GM10248 (cell line): ENCODE measurements around the gene TGM2.

ENCODE experiments used
- CTCF ChIA-PET: fragments of 300-600 bp; sonication (Branson Sonifier 250); formaldehyde crosslinking; extraction: SDS; loops from one replicate; lab custom pipeline; 2021; ENCODE audit warnings: antibody characterized with exemption; lab: Yijun Ruan, JAX
- POLR2A ChIA-PET: fragments of 350-650 bp; sonication (Branson Sonifier 250); formaldehyde crosslinking; extraction: SDS; loops from one replicate; lab custom pipeline; 2020; ENCODE audit warnings: antibody characterized with exemption; lab: Yijun Ruan, JAX
- DNase-seq: peaks from one replicate; pipeline ENCODE4 v3.0.0; 2012; ENCODE audit errors: extremely low spot score
- TF ChIP-seq, protein P1 (sequence below): IDR thresholded peaks from 2 replicates; pipeline ENCODE4 v1.5.1; 2012; ENCODE audit warnings: mild to moderate bottlenecking, low read depth; ENCODE audit errors: extremely low read depth, missing control alignments, control extremely low read depth

Gene TGM2

DNA sequence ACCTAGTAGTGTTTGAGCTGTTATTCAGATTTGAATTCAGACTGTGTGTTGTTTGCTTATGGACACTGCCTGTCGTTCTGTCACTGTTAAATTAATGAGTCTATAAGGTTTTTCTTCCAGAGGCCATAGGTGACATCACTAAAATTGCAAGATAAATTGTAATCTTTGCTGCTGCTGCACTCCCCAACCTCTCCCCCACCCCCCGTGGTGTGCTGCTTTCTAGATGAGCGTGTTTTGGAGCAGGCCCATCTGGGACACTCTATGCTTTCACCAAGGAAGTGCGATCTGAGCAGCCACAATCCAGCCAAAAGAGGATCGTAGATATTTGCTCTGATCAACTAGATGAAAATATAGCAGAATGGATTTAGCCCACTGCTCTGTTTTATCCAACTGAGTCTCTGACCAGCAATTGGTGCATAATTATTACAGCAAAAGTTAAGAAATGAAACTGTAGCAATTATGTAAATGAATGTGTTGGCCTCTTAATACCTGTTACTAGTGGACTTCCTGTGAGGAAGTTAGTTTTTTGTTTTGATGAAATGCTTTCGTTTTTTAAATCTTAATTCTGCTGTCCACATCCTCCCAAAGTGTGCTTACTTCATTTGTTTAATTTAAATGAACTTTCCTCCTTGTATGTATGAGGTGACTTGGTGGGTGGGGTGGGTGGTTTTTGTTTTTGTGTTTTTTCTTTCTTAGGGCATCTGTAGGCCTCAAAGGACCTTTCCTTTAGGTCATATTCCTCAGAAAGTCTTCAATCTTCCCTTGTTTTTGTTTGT, 73.4 kb downstream of the TGM2 start:
- TF ChIP-seq, protein P1, sequence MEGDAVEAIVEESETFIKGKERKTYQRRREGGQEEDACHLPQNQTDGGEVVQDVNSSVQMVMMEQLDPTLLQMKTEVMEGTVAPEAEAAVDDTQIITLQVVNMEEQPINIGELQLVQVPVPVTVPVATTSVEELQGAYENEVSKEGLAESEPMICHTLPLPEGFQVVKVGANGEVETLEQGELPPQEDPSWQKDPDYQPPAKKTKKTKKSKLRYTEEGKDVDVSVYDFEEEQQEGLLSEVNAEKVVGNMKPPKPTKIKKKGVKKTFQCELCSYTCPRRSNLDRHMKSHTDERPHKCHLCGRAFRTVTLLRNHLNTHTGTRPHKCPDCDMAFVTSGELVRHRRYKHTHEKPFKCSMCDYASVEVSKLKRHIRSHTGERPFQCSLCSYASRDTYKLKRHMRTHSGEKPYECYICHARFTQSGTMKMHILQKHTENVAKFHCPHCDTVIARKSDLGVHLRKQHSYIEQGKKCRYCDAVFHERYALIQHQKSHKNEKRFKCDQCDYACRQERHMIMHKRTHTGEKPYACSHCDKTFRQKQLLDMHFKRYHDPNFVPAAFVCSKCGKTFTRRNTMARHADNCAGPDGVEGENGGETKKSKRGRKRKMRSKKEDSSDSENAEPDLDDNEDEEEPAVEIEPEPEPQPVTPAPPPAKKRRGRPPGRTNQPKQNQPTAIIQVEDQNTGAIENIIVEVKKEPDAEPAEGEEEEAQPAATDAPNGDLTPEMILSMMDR = no peak
- DNase-seq = peak; percentile 31
- CTCF ChIA-PET = interaction anchor here (1.1 to 15.4 kb wide), 4 partner anchors 12 to 75 kb away, joined by 3 to 144 read pairs (median 4); no protein-coding TSS in a partner anchor
- POLR2A ChIA-PET = no interaction called here

DNA sequence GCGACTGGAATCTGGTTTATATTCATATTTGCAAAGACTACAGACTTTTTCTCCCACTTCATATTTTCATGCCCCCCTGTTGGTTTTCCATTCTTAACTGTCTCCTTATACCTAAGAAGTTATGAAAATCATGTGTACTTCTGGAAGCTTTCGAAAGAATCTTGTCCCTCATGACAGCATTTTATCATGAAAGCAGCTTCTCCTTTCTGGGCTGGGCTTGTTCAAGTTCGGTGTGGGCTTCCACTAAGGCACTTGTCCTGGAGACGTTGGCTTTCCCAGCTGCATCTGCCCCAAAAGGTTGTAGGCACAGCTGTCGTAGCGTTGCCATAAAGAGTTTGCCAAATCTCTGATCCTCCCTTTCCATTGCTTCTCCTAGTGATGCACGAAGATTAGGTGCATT, 75.0 kb downstream of the TGM2 start:
- CTCF ChIA-PET = interaction anchor here (1.1 to 15.4 kb wide), 7 partner anchors 10 to 131 kb away, joined by 3 to 144 read pairs (median 4); partner anchors contain the start of gene TGM2
- POLR2A ChIA-PET = no interaction called here

DNA sequence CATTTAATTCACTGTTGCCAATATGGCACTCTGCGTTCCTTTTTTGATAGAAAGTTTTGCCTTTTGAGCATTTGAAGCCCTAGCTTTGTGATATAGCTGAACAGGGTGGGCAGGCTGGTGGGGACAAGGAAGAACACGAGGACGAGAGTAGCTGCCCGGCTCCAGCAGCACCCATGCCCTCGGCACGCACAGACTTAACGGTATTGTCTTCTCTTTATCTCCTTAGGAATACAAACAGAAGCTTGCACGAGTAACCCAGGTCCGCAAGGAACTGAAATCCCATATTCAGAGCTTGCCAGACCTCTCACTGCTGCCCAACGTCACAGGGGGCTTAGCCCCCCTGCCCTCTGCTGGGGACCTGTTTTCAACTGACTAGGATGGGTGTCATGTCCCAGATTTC, 75.6 kb downstream of the TGM2 start:
- POLR2A ChIA-PET = no interaction called here
- TF ChIP-seq, protein P1 = no peak
- DNase-seq = no peak
- CTCF ChIA-PET = interaction anchor here (1.4 to 15.4 kb wide), 7 partner anchors 9 to 134 kb away, joined by 3 to 144 read pairs (median 3); partner anchors contain the start of gene TGM2

More for the DNA sequence above, 75.0 kb downstream of the TGM2 start:
- TF ChIP-seq, protein P1 = no peak
- no peak for DNase-seq

DNA sequence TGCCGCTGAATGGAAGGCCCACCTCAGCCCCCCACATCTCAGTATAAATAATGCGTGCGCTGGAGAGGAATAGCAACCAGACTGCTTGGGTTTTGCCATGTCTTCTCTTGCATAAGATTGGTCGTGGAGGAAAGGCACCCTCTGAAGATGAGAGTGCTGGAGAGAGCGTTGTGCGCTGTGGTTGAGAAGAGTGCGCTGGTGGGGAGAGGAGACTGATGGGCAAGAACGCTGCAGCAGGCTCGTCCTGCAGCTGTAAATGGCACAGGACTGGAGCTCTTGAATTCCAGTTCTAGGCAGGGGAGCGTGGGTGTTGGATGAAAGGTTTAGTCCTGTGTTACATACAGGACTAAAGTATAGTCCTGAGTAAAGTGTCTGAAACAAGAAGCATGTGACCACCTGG, 80.0 kb downstream of the TGM2 start:
- TF ChIP-seq, protein P1 = no peak

DNA sequence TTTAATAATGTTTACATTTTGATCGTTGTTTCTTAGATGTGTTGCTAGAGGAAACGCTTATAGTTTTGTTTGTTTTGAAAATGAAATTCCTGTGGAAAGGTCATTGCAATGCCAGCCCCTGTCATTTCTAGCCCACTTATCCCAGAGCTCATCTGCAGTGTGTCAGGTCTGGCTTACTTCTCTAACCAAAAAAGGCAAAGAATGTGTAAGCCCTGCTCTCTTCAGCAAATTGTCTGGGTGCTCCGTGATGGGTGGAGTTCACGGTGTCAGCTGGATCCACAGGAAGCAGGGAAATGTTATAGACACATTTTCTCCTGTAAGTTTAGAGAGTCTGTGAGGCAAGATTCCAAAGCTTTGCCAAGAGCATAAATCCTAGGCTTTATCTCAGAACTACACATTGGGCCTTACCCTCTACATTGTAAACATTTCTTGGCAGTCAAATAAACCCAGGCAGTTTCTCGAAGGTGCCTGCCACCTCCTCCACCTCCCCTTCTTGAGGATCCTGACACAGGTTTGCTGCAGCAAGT, 80.6 kb downstream of the TGM2 start:
- TF ChIP-seq, protein P1 = no peak
- ChIA-PET CTCF (interaction anchor here (1.4 to 15.4 kb wide), 3 partner anchors 10 to 26 kb away, joined by 4 to 144 read pairs (median 4); no protein-coding TSS in a partner anchor), POLR2A (no interaction called here)
- no peak for DNase-seq

More for the DNA sequence above, 80.0 kb downstream of the TGM2 start:
- DNase-seq = no peak
- POLR2A ChIA-PET = interaction anchor here (0.6 kb wide), 1 partner anchor 347 kb away, joined by 3 read pairs; no protein-coding TSS in a partner anchor
- CTCF ChIA-PET = interaction anchor here (1.4 to 15.4 kb wide), 3 partner anchors 11 to 27 kb away, joined by 4 to 144 read pairs (median 4); no protein-coding TSS in a partner anchor

DNA sequence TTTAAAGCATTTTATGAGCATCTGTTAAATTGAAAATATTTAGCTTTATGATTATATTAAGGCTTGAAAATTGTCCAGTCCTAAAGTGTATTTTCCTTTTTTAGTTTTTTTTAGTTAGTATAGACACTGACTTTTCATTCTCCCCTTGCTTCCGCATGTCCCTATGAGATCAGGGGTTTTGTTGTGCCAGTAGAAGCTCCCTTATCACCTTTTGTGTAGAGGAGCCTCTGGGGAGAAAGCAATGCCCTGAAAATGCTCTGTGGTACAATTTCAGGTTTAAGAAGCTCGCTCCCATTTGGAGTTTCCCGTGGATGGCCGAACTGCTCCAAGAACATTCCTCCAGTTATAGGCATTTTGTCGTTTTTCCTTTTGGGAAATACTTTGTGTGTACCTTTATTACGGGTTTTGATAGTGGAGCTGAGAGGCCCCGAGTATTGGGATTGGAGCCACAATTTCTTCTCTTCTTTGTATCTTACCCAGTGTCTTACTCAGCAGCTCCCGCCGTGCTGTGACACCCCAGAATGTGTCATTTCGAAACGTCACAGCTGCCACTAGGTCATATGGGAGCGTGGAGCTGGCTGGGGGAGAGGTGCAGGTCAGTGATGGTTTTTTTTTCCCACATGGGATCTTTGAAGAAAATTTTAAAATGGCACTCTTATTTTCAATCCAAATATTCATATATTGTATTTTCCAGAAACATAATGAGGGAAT, 81.6 kb downstream of the TGM2 start:
- DNase-seq = no peak
- CTCF ChIA-PET = interaction anchor here (1.2 to 15.4 kb wide), 6 partner anchors 9 to 185 kb away, joined by 3 to 144 read pairs (median 4); no protein-coding TSS in a partner anchor
- POLR2A ChIA-PET = no interaction called here
- TF ChIP-seq, protein P1 = no peak
